Mucosa of descending colon (tissue), 3 donors: ENCODE data around the gene MAMSTR. TPM values are rescaled to one million over a fixed set of nuclear protein-coding genes. Genes with fewer than 3 reads are reported as not detected.

Experiments
- ATAC-seq: fragments of 200-7000 bp; cut with Tn5 transposase; one replicate; pipeline ENCODE4 v1.9.1; 2020; ENCODE audit warnings: mild to moderate bottlenecking, moderate library complexity
- DNase-seq, 3 donors: peaks; one replicate each; pipeline ENCODE4 v3.0.0-alpha.2; 2020
- H3K36me3 ChIP-seq: fragments of 200-600 bp; one replicate; pipeline ENCODE4 v1.8.0; 2021; ENCODE audit warnings: low read depth, mild to moderate bottlenecking
- H3K4me1 ChIP-seq: fragments of 200-600 bp; one replicate; pipeline ENCODE4 v1.8.0; 2021; ENCODE audit warnings: low read depth, mild to moderate bottlenecking
- H3K4me3 ChIP-seq: fragments of 200-600 bp; one replicate; pipeline ENCODE4 v1.8.0; 2021; ENCODE audit warnings: mild to moderate bottlenecking
- H3K9me3 ChIP-seq: fragments of 200-600 bp; one replicate; pipeline ENCODE4 v1.8.0; 2021; ENCODE audit warnings: mild to moderate bottlenecking
- intact Hi-C, 2 donors: fragments of 100-400 bp; cut with DNase I in 1 of 2; cut with micrococcal nuclease in 1 of 2; formaldehyde crosslinking; loops; one replicate each; pipeline versions ENCODE4 v1.11.0 to v1.11.1; 2022; cut with DNase I, micrococcal nuclease
- total RNA-seq, 3 donors: library from RNA; stranded (reverse); fragmentation: NEBNext Ultra II Directional in 2 of 3; extraction: Animal tissue kit (Norgen Biotek cat#: 25700) in 2 of 3; gene quantifications; one replicate each; pipeline versions ENCODE4 v1.2.1 to v1.2.4, GENCODE V29; 2021 to 2023
- TF ChIP-seq, protein P1 (sequence below): fragments of 200-600 bp; IDR thresholded peaks from one replicate; pipeline ENCODE4 v1.8.0; 2022; ENCODE audit warnings: antibody characterized with exemption, mild to moderate bottlenecking
- donor health status: DM: no; HTN: no; CAD: no; lungs with moderate emphysema.
- donor health status: DM: no; HTN: no; CAD: no.
- donor health status: DM: no; HTN: yes; CAD: no.

The MAMSTR gene
- total RNA-seq, 3 donors from 2014 or later, result 0.31 to 2.4 (median 0.61) TPM

DNA sequence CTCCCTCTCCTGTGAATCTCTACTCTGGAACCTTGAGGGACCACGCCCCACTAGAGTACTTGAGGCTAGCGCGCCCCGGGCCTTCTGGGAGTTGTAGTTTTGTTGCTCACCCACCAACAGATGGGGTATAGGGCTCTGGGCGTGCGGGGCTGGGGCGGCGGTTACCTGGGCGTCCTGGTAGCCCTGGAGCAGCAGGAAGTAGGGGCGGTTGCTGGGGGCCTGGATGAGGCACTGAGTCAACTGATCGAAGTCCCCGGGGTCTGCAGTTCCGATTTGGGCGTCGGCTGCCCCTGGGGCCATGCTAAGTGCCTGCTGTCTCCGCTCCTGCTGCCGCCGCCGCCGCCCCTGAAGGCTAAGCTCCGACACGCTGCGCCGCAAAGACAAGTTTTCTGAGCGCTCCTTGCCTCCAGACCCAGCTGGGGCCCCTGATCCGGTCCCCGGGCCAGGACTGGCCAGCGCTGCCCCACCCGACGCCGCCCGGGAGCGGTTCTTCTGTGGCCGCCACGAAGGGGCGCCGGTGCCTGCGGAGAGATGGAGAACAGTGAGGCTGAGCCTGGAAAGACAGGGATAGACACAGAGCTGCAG is 15.6 kb upstream of the MAMSTR start:
- Histone ChIP-seq H3K4me3 (no peak overlapping the region), H3K36me3 (no peaks in the 10 kb centered on the region), H3K4me1 (peaks cover 11% of the 10 kb centered on the region), H3K9me3 (no peaks in the 10 kb centered on the region)
- TF ChIP-seq, protein P1, sequence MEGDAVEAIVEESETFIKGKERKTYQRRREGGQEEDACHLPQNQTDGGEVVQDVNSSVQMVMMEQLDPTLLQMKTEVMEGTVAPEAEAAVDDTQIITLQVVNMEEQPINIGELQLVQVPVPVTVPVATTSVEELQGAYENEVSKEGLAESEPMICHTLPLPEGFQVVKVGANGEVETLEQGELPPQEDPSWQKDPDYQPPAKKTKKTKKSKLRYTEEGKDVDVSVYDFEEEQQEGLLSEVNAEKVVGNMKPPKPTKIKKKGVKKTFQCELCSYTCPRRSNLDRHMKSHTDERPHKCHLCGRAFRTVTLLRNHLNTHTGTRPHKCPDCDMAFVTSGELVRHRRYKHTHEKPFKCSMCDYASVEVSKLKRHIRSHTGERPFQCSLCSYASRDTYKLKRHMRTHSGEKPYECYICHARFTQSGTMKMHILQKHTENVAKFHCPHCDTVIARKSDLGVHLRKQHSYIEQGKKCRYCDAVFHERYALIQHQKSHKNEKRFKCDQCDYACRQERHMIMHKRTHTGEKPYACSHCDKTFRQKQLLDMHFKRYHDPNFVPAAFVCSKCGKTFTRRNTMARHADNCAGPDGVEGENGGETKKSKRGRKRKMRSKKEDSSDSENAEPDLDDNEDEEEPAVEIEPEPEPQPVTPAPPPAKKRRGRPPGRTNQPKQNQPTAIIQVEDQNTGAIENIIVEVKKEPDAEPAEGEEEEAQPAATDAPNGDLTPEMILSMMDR, result no peak
- DNase-seq (peak in 2 of 3 donors; percentile 55 to 60), ATAC-seq (no peak)
- intact Hi-C loops, result no loop called here

DNA sequence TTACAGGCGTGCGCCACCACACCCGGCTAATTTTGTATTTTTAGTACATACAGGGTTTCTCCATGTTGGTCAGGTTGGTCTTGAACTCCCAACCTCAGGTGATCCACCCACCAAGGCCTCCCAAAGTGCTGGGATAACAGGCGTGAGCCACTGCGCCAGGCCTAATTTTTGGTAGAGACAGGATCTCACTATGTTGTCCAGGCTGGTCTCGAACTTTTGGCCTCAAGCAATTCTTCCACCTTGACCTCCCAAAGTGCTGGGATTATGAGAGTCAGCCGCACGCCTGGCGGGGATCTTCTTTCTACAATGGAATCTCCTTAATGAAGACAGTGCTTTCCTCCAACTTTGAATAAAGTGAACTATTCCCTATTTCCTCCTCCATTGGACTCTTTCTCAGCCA is 15.1 kb upstream of the MAMSTR start:
- TF ChIP-seq, protein P1, result no peak
- DNase-seq (no peak), ATAC-seq (no peak)
- Histone ChIP-seq H3K36me3 (no peaks in the 10 kb centered on the region), H3K4me3 (no peak overlapping the region), H3K4me1 (peaks cover 11% of the 10 kb centered on the region), H3K9me3 (no peaks in the 10 kb centered on the region)
- intact Hi-C loops, result no loop called here

DNA sequence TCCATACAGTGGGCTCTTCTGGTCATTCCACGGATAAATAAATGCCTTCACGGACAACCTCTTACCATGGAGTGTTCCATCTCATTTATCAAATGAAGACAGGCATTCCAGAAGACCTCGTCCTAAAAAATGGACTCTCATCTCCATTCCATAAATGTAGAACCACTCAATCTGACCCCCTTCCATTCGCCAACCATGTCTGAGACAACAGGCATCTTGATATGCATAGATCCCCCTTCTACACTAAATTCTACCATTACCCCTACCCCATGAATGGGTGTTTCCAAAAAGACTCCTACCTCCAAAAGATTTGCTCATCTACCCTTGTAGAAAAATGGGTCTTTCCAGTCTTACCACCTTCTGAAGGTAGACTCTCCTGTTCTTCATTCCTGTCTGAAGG is 11.9 kb upstream of the MAMSTR start:
- no peak for ATAC-seq
- peaks cover 6% of the 10 kb centered on the region for H3K4me1 ChIP-seq
- intact Hi-C loops, result no loop called here

DNA sequence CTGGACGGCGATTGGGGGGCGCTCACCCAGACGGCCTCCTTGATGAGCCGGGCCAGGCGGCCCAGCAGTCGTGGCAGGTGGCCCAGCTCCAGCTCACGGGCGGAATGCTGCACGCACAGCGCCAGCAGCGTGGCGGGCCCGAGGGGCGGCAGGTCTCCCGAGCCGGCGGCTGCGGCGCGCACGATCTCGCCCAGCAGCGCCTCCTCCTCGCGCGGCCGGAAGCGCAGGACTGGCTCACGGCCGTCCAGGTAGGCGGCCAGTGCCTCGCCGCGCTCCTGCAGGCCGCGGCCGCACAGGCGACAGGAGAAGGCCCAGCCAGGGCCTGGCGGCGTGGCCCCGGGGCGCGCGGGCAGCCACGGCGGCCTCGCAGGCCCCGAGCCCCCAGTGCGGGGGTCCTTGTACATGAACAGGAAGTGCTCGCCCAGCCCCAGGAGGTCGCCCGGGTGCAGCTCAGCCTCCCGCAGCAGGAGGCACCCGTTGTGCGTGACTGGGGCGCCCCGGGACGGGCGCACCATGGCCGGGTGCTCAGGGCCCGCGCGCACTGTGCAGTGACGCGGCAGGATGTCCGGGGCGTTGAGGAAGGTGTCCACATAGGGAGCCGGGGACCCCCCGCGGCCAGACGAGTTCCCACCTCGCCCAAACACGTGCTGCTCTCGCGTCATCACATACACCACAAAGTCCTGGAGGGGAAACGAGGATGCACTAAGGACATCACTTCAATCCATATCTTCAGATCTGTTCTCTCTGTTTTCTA is 9.6 kb upstream of the MAMSTR start:
- ATAC-seq (peak; percentile 60), DNase-seq (no peak)
- intact Hi-C loops, result no loop called here
- TF ChIP-seq, protein P1, result no peak
- Histone ChIP-seq H3K4me3 (no peak overlapping the region), H3K4me1 (no peaks in the 10 kb centered on the region), H3K36me3 (no peaks in the 10 kb centered on the region), H3K9me3 (peaks cover 6% of the 10 kb centered on the region)

More for the DNA sequence above, 11.9 kb upstream of the MAMSTR start:
- DNase-seq, result no peak
- Histone ChIP-seq H3K9me3 (peaks cover 3% of the 10 kb centered on the region), H3K36me3 (no peaks in the 10 kb centered on the region), H3K4me3 (no peak overlapping the region)
- TF ChIP-seq, protein P1, result no peak

DNA sequence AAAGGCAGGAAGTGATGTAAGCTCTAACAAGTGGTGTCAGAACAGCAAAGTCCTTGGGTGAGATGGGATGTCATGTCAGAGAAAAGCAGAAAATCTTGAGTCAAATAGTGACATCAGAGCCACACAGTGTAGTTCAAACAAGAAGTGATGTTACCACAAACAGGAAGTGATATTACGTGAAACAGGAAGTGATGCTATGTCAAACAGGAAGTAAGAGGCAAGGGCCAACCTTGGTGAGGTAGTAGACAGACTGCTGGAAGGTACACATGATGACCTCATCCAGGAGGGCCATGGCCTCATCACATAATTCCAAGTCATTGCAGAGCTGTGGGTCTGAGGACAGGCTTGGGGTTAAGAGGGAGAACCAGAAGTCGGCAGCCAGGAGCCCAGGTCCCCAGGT is 7.0 kb upstream of the MAMSTR start:
- no peaks in the 10 kb centered on the region for H3K36me3 ChIP-seq
- DNase-seq, result no peak
- peak; percentile 17 for ATAC-seq

More for the DNA sequence above, 7.0 kb upstream of the MAMSTR start:
- intact Hi-C loops, result no loop called here
- peaks cover 6% of the 10 kb centered on the region for H3K9me3 ChIP-seq
- no peak overlapping the region for H3K4me3 ChIP-seq
- no peaks in the 10 kb centered on the region for H3K4me1 ChIP-seq
- TF ChIP-seq, protein P1, result no peak
